GM18498 (cell line): ENCODE results near the gene ATP2A1.
"Not testable (repeated sequence)": the region's sequence is repeated elsewhere in the genome, so short reads cannot be mapped to it uniquely, and the experiment has no call there.

Experiments used
- ATAC-seq: cut with Tn5 transposase; IDR thresholded peaks from one replicate; pipeline ENCODE4 v1.9.1; 2021; ENCODE audit warnings: mild to moderate bottlenecking, moderate library complexity; ENCODE audit not compliant: unreplicated experiment

ATP2A1 gene

GRCh38 chr16:28880589-28880915, 2.3 kb downstream of the ATP2A1 start:
- ATAC-seq = no peak

DNA sequence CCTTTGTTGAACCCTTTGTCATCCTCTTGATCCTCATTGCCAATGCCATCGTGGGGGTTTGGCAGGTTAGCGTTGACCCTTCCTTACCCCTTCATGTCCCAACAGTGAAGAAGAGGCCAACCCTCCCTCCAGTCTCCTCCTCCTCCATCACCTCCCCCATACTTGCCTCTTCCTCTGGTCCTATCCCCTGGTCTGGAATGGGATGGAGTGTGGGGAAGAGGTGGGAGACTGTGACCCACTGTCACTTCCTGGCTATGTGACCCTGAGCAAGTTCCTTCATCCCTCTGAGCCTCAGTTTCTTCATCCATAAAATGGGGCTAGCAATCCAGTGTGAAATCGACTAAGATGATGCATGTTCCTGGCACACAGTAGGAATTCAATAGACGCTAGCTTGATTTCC, 2.7 kb downstream of the ATP2A1 start:
- no peak for ATAC-seq

DNA sequence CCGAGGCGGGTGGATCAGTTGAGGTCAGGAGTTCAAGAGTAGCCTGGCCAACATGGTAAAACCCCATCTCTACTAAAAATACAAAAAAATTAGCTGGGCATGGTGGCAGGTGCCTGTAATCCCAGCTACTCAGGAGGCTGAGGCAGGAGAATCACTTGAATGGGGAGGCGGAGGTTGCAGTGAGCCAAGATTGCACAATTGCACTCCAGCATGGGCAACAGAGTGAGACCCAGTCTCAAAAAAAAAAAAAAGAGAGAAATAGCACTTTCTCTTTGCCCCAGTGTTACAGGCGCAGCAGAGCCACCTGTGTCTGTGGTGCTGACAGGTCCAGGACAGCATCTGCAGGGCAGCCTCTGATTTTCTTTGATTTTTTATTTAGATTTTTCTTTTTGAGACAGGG, 3.3 kb downstream of the ATP2A1 start:
- ATAC-seq = not testable (repeated sequence)

- ATAC-seq = no peak
Observed at GRCh38 chr16:28882551-28883160, 4.4 kb downstream of the ATP2A1 start.

GRCh38 chr16:28883221-28883996, 5.1 kb downstream of the ATP2A1 start:
- no peak for ATAC-seq

DNA sequence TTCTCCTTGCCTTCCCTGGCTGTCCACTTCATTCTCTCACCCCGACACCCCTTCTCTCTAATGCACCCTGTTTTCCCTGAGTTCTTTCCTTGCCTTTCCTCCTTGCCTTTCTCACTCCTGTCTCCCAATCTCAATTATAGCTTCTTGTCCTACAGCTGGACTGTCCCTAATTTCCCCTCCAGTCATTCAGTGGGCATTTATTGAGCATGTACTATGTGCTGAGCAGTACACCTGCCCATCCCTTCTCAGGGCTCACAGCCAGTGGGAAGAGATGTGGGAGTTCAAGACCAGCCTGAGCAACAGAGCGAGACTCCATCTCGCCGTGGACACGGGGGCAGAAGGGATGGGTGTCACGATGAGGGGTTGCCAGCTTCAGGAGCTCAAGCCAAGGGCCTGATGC, 5.8 kb downstream of the ATP2A1 start:
- ATAC-seq = no peak

GRCh38 chr16:28886945-28887344, 8.7 kb downstream of the ATP2A1 start:
- ATAC-seq = no peak

DNA sequence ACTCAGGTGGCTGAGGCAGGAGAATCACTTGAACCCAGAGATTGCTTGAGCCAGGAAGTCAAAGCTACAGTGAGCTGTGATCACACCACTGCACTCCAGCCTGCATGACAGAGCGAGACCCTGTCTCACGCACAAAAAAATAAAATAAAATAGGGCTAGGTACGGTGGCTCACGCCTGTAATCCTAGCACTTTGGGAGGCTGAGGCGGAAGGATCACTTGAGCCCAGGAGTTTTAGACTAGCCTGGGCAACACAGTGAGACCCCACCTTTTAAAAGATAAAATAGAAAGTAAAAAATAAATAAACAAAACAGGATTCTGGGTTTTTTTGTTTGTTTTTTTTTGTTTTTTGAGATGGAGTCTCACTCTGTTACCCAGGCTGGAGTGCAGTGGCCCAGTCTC, 12.1 kb downstream of the ATP2A1 start:
- not testable (repeated sequence) for ATAC-seq

DNA sequence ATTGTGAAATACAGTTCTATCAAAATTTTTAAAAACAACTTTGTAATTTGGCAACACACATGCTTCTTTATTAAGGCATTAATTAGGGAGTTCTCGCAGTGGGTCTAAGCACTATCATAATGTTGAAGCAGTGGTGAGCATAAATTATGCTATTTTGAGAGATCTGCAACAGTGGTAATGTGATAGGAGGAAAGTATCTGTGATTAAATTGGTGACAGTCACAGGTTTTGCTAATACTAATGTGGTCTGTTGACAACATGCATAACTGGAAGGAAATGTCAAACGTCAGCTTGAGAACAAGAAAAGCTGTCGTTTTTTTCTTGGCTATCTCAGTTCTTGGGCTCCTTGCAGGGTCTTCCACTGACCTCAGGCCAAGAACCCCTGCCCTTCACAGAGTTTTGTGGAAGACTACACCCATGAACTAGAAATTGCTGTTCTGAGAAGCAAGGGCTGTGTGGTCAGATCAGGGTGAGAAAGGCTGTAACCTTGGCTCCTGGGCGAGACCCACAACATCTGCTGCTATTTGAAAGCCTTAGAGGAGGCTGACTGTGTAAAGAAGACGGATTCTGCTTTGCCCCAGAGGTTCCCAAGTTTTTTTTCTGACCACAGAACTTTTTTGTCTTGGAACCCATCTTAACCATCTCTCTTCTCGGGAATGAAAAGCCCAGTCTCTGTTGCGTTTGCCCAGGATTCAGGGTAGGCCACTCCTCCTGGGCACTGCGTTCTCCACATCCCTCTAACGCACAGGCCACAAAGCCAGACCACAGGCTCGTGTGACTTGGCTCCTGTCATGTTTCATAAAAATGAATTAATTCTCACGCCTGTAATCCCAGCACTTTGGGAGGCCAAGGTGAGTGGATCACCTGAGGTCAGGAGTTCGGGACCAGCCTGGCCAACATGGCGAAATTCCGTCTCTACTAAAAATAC, 13.9 kb downstream of the ATP2A1 start:
- no peak for ATAC-seq

- no peak for ATAC-seq
Observed at GRCh38 chr16:28893291-28893690, 15.0 kb downstream of the ATP2A1 start.

DNA sequence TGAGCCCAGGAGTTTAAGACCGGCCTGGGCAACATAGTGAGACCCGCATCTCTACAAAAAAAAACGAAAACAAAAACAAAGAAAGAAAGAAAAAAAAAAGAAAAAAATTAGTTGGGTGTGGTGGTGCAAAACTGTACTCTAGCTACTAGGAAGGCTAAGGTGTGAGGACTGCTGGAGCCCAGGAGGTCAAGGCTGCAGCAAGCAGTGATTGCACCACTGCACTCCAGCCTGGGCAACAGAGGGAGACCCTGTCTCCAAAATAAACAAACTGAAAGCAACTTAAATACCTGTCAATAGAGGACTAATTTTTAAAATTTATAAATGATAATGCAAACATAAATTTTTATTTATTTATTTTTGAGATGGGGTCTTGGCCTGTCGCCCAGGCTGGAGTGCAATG, 17.3 kb downstream of the ATP2A1 start:
- ATAC-seq = no peak

DNA sequence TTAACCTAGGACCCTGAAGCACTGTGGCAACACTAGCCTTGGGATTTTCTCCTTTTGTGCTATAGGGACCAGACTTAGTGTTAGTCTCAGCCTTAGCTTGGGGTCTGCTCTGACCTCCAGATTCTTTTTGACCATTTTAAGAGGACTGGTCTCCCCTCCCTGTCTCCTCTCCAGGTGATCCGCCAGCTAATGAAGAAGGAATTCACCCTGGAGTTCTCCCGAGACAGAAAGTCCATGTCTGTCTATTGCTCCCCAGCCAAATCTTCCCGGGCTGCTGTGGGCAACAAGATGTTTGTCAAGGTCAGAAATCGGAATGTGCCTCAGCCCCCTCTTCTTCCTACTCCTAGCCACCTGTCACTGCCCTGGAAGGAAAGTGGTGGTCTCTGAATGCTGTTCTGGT, 19.5 kb downstream of the ATP2A1 start:
- no peak for ATAC-seq

GRCh38 chr16:28898266-28898665, 20.0 kb downstream of the ATP2A1 start:
- no peak for ATAC-seq

GRCh38 chr16:28898942-28899341, 20.7 kb downstream of the ATP2A1 start:
- ATAC-seq = no peak

- no peak for ATAC-seq
Observed at GRCh38 chr16:28899882-28900590, 21.7 kb downstream of the ATP2A1 start.

- ATAC-seq = no peak
Observed at GRCh38 chr16:28900601-28901000, 22.3 kb downstream of the ATP2A1 start.

DNA sequence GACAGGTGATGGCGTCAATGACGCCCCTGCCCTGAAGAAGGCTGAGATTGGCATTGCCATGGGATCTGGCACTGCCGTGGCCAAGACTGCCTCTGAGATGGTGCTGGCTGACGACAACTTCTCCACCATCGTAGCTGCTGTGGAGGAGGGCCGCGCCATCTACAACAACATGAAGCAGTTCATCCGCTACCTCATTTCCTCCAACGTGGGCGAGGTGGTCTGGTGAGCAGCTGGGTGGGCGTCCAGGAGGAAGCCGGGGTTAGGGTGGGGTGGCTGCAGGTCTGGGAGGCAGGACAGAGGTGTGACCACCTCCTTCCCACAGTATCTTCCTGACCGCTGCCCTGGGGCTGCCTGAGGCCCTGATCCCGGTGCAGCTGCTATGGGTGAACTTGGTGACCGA, 23.6 kb downstream of the ATP2A1 start:
- no peak for ATAC-seq

DNA sequence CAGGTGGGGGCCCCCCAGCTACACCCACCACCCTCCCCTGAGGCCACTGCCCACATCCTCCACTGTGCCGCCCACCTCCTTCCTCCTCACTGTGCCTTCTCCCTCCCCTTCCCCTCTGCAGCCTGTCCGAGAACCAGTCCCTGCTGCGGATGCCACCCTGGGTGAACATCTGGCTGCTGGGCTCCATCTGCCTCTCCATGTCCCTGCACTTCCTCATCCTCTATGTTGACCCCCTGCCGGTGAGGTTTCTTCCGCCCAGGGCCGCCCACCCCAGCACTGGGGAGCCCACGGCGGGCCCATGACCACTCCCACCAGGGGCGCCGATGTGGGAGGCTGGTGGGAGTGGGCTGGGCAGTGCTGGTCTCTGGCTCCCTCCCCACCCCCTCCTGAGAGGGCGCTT, 24.6 kb downstream of the ATP2A1 start:
- ATAC-seq = no peak

- no peak for ATAC-seq
Observed at GRCh38 chr16:28903344-28904042, 25.2 kb downstream of the ATP2A1 start.

- no peak for ATAC-seq
Observed at GRCh38 chr16:28904363-28904762, 26.1 kb downstream of the ATP2A1 start.

GRCh38 chr16:28904828-28905227, 26.5 kb downstream of the ATP2A1 start:
- ATAC-seq = no peak
